Astrocyte (in vitro differentiated cells and primary cell): ENCODE measurements around the gene ENTPD2. TPM values are rescaled to one million over a fixed set of nuclear protein-coding genes. Genes with fewer than 3 reads are reported as not detected.

Experiments
- DNase-seq: peaks from one replicate; pipeline ENCODE4 v3.0.0-alpha.2; 2010; ENCODE audit warnings: low read depth
- FAIRE-seq: peaks from 2 replicates; lab custom pipeline; 2011; peaks lifted over from hg19 to GRCh38; lab: Jason Lieb, UNC
- H2AFZ ChIP-seq: 2 replicates; pipeline ENCODE4 v1.6.0; 2012; ENCODE audit warnings: low read depth, low read length, inconsistent platforms
- H3K27ac ChIP-seq: 2 replicates; pipeline ENCODE4 v1.5.1; 2011; ENCODE audit warnings: low read depth, low read length, inconsistent platforms
- H3K27me3 ChIP-seq: 2 replicates; pipeline ENCODE4 v1.6.0; 2011; ENCODE audit warnings: low read length, inconsistent platforms; ENCODE audit not compliant: insufficient read depth
- H3K36me3 ChIP-seq: 2 replicates; pipeline ENCODE4 v1.5.1; 2011; ENCODE audit warnings: low read length, inconsistent platforms; ENCODE audit not compliant: insufficient read depth
- H3K4me1 ChIP-seq: 2 replicates; pipeline ENCODE4 v1.5.1; 2011; ENCODE audit warnings: low read length, inconsistent platforms; ENCODE audit not compliant: insufficient read depth
- H3K4me2 ChIP-seq: 2 replicates; pipeline ENCODE4 v1.6.0; 2012; ENCODE audit warnings: low read length, inconsistent platforms
- H3K4me3 ChIP-seq: 2 replicates; pipeline ENCODE4 v1.5.1; 2011; ENCODE audit warnings: low read depth, mild to moderate bottlenecking, low read length, inconsistent platforms; ENCODE audit not compliant: insufficient read depth
- H3K79me2 ChIP-seq: 2 replicates; pipeline ENCODE4 v1.6.0; 2012; ENCODE audit warnings: mild to moderate bottlenecking, low read length, inconsistent platforms; ENCODE audit not compliant: insufficient read depth
- H3K9ac ChIP-seq: 2 replicates; pipeline ENCODE4 v1.6.0; 2012; ENCODE audit warnings: mild to moderate bottlenecking, low read length, inconsistent platforms
- H3K9me3 ChIP-seq: 2 replicates; pipeline ENCODE4 v1.5.1; 2012; ENCODE audit warnings: low read depth, mild to moderate bottlenecking, low read length, inconsistent platforms; ENCODE audit not compliant: insufficient read depth
- H4K20me1 ChIP-seq: 2 replicates; pipeline ENCODE4 v1.6.0; 2012; ENCODE audit warnings: low read length, inconsistent platforms; ENCODE audit not compliant: insufficient read depth
- H3K27ac Mint-ChIP-seq: one replicate; pipeline ENCODE4 v1.8.0; 2021; ENCODE audit warnings: mild to moderate bottlenecking, mixed read lengths; ENCODE audit not compliant: unreplicated experiment
- H3K27me3 Mint-ChIP-seq: one replicate; pipeline ENCODE4 v1.8.0; 2021; ENCODE audit warnings: low read depth, mixed read lengths; ENCODE audit not compliant: unreplicated experiment
- H3K36me3 Mint-ChIP-seq: one replicate; pipeline ENCODE4 v1.8.0; 2021; ENCODE audit warnings: low read depth, mixed read lengths; ENCODE audit not compliant: unreplicated experiment
- H3K4me1 Mint-ChIP-seq: one replicate; pipeline ENCODE4 v1.8.0; 2021; ENCODE audit warnings: low read depth, mixed read lengths; ENCODE audit not compliant: unreplicated experiment
- H3K4me3 Mint-ChIP-seq: one replicate; pipeline ENCODE4 v1.8.0; 2021; ENCODE audit warnings: mild to moderate bottlenecking, moderate library complexity, mixed read lengths; ENCODE audit not compliant: unreplicated experiment
- H3K9me3 Mint-ChIP-seq: one replicate; pipeline ENCODE4 v1.8.0; 2021; ENCODE audit warnings: mild to moderate bottlenecking, mixed read lengths; ENCODE audit not compliant: unreplicated experiment
- CTCF ChIP-seq: IDR thresholded peaks from 2 replicates; pipeline ENCODE4 v1.5.1; 2011; ENCODE audit warnings: low read depth, mild to moderate bottlenecking, inconsistent platforms, low read length, moderate library complexity; ENCODE audit not compliant: insufficient read depth
- EZH2 ChIP-seq: IDR thresholded peaks from 2 replicates; pipeline ENCODE4 v1.6.1; 2012; ENCODE audit warnings: mild to moderate bottlenecking, low read length, inconsistent platforms; ENCODE audit not compliant: insufficient read depth
- total RNA-seq: library from RNA; stranded (reverse); gene quantifications from 2 replicates; pipeline ENCODE4 v1.2.1, GENCODE V29; 2021

Gene ENTPD2
- total RNA-seq, 1 donor from 2014 or later = 0.14 TPM

DNA sequence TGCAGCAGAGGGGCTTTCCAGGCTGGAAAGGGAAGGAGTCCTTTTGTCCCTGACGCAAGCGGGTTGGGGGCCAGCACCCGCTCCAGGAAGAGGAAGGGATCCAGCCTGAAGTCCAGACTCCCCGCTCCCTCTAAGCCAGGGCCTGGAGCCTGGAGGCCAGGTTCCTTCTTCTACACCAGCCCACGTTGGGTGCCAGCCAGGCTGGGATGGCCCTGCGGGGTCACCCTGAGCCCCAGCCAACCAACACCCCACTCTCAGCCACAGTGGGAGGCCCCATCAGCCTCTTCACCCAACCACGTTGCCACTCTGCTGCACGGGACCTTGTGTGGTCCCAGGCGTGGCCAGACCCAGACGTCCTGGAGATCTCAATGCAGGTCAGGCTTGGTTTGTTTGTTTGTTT, 21.0 kb downstream of the ENTPD2 start:
- no peak overlapping the region for H3K4me3 ChIP-seq
- Mint-ChIP-seq H3K9me3 (no peaks in the 10 kb centered on the region), H3K4me1 (no peaks in the 10 kb centered on the region), H3K4me3 (no peak overlapping the region), H3K36me3 (peaks cover 4% of the 10 kb centered on the region), H3K27me3 (peaks cover 3% of the 10 kb centered on the region), H3K27ac (no peak overlapping the region)
- H3K9me3 ChIP-seq = no peaks in the 10 kb centered on the region
- FAIRE-seq = no peak
- TF ChIP-seq EZH2 (no peak), CTCF (no peak)
- H3K79me2 ChIP-seq = no peaks in the 10 kb centered on the region
- H3K27ac ChIP-seq = no peak overlapping the region
- H3K27me3 ChIP-seq = no peaks in the 10 kb centered on the region
- no peaks in the 10 kb centered on the region for H3K36me3 ChIP-seq
- no peak for DNase-seq
- H3K4me1 ChIP-seq = peaks cover 9% of the 10 kb centered on the region
- no peak overlapping the region for H3K4me2 ChIP-seq
- H4K20me1 ChIP-seq = peaks cover 7% of the 10 kb centered on the region
- no peak overlapping the region for H3K9ac ChIP-seq
- H2AFZ ChIP-seq = no peak overlapping the region

- Mint-ChIP-seq H3K27me3 (peaks cover 6% of the 10 kb centered on the region), H3K4me1 (no peaks in the 10 kb centered on the region), H3K27ac (no peak within 1 kb of the TSS), H3K4me3 (peak within 1 kb of the TSS; percentile 40), H3K36me3 (no peaks in the 10 kb centered on the region), H3K9me3 (no peaks in the 10 kb centered on the region)
- Histone ChIP-seq H3K4me2 (no peak within 1 kb of the TSS), H2AFZ (no peak within 1 kb of the TSS), H3K79me2 (no peaks in the 10 kb centered on the region), H3K9me3 (no peaks in the 10 kb centered on the region), H3K36me3 (no peaks in the 10 kb centered on the region), H3K27ac (no peak within 1 kb of the TSS), H3K4me1 (peaks cover 15% of the 10 kb centered on the region), H3K4me3 (no peak within 1 kb of the TSS), H3K9ac (no peak within 1 kb of the TSS), H3K27me3 (no peaks in the 10 kb centered on the region), H4K20me1 (peaks cover 11% of the 10 kb centered on the region)
- TF ChIP-seq CTCF (no peak), EZH2 (no peak)
- FAIRE-seq (no peak), DNase-seq (no peak)
Observed at GRCh38 chr9:137031904-137032640, 21.8 kb downstream of the ENTPD2 start, which contains the start of gene FUT7. Gene FUT7, minus strand, starts transcription at chr9:137032088. Its CDS starts 97 bp downstream, at chr9:137031991.
